NCI-H2227 (cell line): ENCODE data around the gene ABCC11.

ENCODE experiments used
- DNase-seq: peaks from one replicate; lab custom pipeline; 2025; ENCODE audit not compliant: unreplicated experiment; lab: John Stamatoyannopoulos, UW

ABCC11 gene

DNA sequence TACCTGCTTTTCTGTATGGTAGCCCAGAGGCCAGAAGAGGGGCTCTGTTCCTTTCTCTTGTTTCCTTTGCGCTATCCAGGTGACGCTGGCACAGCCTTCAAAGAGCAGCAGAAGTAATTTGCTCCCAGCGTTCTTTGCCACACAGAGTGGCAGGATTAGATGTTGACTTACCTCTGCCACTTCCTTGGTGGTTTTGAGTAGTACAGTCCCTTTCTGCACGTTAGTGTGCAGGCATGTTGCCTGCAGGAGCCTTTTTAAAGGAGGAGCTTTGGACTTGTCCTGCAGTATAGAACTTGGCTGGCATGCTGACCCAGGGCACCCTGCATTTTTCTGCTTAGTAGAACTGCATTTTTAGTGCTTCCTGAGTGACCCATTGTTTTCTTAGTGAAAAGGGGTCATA lies at the start of gene ABCC11:
ABCC11 (minus strand) TSS at position 229 of the 400 bp plus-strand sequence. CDS start 15,618 bp downstream, outside the sequence.
- DNase-seq, result no peak

- no peak for DNase-seq
Measured at GRCh38 chr16:48295488-48296281, 48.3 kb upstream of the ABCC11 start.

GRCh38 chr16:48294724-48295123 lies 47.4 kb upstream of the ABCC11 start:
- DNase-seq, result no peak

GRCh38 chr16:48292452-48292851 lies 45.1 kb upstream of the ABCC11 start:
- no peak for DNase-seq

DNA sequence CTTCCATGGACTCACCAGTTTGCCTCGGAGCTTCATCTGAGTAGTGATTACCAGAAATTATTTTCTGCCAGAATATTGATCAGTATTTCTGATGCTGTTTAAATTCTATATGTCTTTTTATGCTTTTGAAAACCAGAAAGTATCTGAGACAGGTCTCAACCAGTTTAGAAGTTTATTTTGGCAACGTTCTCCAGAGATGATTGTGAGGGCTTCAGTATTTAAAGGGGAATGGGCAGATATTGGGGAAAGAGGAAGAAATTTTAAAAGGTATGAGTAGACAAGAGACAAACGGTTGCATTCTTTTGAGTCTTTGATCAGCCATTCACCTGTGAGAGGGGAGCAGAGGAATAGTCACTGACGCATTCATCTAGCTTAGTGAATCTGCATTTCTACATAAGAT lies 44.4 kb upstream of the ABCC11 start:
- no peak for DNase-seq

DNA sequence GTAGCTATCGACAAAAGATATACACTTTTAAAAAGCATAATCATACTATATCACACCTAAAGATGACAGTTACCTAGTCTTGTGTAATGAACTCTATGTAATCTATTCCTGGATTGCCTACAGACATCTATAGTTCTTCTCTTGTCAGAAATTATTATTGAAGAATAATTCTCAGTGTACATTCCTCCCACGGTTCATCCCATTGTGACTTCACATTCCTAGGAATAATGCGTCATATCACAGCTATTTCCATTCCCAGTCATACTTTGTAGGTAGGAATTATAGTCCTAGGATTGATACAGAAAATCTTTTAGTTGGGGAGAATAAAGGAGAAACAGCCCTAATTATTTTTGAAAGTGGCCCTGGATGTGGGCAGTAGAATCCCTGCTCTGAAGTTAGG lies 44.0 kb upstream of the ABCC11 start:
- DNase-seq, result no peak

- DNase-seq, result no peak
Measured at GRCh38 chr16:48287239-48287638, 39.9 kb upstream of the ABCC11 start.

GRCh38 chr16:48284772-48285409 lies 37.6 kb upstream of the ABCC11 start:
- DNase-seq, result no peak

DNA sequence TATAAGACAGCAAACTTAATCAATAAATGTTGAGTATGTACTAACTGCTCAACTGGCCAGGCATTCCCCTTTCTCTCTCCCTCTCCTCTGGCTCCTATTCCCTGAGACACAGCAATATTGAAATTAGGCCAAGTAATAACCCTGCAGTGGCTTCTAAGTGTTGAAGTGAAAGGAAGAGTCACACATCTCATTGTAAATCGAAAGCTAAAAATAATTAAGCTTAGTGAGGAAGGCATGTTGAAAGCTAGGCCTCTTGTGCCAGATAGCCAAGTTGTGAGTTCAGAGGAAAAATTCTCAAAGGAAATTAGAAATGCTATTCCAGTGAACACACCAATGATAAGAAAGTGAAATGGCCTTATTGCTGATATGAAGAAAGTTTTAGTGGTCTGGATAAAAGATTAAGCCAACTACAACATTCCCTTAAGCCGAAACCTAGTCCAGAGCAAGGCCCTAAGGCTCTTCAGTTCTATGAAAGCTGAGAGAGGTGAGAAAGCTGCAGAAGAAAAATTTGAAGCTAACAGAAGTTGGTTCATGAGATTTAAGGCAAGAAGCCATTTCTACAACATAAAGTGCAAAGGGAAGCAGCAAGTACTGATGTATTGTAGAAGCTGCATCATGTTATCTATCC lies 35.4 kb upstream of the ABCC11 start:
- no peak for DNase-seq

DNA sequence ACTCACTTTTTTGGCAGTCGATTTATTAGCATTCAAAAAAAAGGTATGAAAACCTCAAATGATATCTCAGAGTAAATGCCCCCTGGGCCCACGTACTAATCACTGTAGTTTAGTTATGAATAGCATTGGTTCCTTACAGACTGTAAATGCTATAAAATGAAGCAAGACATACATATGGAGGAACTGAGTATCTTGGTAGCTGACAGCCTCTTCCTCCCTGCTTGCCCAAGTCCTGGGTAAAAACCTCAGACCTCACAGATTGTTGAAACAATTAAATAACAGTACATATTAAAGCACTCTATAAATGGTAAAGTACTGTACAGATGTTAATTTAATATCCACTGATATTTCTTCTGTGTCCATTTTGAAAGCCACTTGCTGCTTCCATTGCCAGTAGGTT lies 33.2 kb upstream of the ABCC11 start:
- DNase-seq, result no peak

GRCh38 chr16:48279199-48279598 lies 31.9 kb upstream of the ABCC11 start:
- no peak for DNase-seq

DNA sequence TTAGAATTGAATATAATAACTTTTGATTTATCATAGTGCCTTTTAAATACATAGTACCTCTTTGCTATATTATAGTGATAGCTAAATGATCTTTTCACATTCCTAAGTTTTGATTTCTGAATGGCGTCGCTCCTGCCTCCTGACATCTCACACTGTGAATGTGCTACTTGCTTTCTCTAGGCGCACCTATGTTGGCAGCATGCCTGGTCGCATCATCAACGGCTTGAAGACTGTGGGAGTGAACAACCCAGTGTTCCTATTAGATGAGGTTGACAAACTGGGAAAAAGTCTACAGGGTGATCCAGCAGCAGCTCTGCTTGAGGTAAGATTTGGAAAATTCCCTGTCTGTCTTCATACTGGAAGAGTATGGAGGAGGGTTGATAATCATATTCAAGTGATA lies 29.8 kb upstream of the ABCC11 start:
- peak; percentile 24 for DNase-seq

- no peak for DNase-seq
Measured at GRCh38 chr16:48276102-48276501, 28.8 kb upstream of the ABCC11 start.

- no peak for DNase-seq
Measured at GRCh38 chr16:48274476-48274875, 27.1 kb upstream of the ABCC11 start.

- DNase-seq, result no peak
Measured at GRCh38 chr16:48272837-48273421, 25.6 kb upstream of the ABCC11 start.

DNA sequence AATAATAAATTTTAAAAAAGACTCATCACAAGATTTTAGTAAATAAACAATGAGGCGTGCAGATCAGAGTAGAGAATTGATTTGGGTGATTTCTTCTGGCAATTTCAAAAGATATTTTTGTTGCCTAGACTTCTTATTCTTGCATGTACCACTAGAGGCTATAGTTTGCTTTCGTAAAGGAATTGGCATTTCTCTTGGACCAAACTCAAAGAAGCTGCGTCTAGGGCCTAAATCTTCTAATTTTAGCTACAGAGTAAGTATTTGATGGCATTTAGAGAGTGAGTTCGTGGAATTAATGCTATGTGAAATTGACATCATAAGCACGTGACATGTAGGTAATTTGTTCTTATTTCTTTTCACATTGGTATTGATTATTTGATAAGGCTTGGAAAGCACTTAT lies 24.4 kb upstream of the ABCC11 start:
- no peak for DNase-seq

- no peak for DNase-seq
Measured at GRCh38 chr16:48269011-48269410, 21.7 kb upstream of the ABCC11 start.

GRCh38 chr16:48262631-48263030 lies 15.3 kb upstream of the ABCC11 start:
- no peak for DNase-seq

- no peak for DNase-seq
Measured at GRCh38 chr16:48261569-48261968, 14.2 kb upstream of the ABCC11 start.

GRCh38 chr16:48256579-48257177 lies 9.3 kb upstream of the ABCC11 start:
- no peak for DNase-seq

GRCh38 chr16:48252013-48252412 lies 4.7 kb upstream of the ABCC11 start:
- DNase-seq, result no peak
